DOHH2 (cell line): ENCODE data around the gene NSD2.

Source experiments
- H3F3A ChIP-seq: fragments of 200-600 bp; sonication (generic), shearing (Covaris generic); 2 replicates; pipeline ENCODE4 v1.6.0; 2016; ENCODE audit warnings: antibody characterized with exemption, mild to moderate bottlenecking; ENCODE audit not compliant: control insufficient read depth, insufficient read depth
- H3K27ac ChIP-seq: fragments of 200-600 bp; sonication (generic); 2 replicates; pipeline ENCODE4 v1.5.1; 2014; ENCODE audit warnings: low read depth, mild to moderate bottlenecking, low read length, moderate library complexity
- H3K27me3 ChIP-seq: fragments of 200-600 bp; sonication (generic); 2 replicates; pipeline ENCODE4 v1.6.1; 2014; ENCODE audit warnings: mild to moderate bottlenecking, low read length, mixed read lengths; ENCODE audit not compliant: control insufficient read depth
- H3K36me3 ChIP-seq: fragments of 200-600 bp; sonication (generic); 2 replicates; pipeline ENCODE4 v1.6.1; 2014; ENCODE audit warnings: mild to moderate bottlenecking, low read length, moderate library complexity, mixed read lengths; ENCODE audit not compliant: control insufficient read depth
- H3K4me1 ChIP-seq: fragments of 200-600 bp; sonication (generic); 2 replicates; pipeline ENCODE4 v1.6.1; 2014; ENCODE audit warnings: mild to moderate bottlenecking, low read length, mixed read lengths; ENCODE audit not compliant: control insufficient read depth
- H3K4me2 ChIP-seq: fragments of 200-600 bp; sonication (generic); 2 replicates; pipeline ENCODE4 v1.6.0; 2014; ENCODE audit warnings: mild to moderate bottlenecking, low read length, moderate library complexity
- H3K4me3 ChIP-seq: fragments of 200-600 bp; sonication (generic); 2 replicates; pipeline ENCODE4 v1.5.1; 2014; ENCODE audit warnings: mild to moderate bottlenecking, low read length, mixed read lengths
- H3K79me2 ChIP-seq: fragments of 200-600 bp; sonication (generic); 2 replicates; pipeline ENCODE4 v1.6.1; 2014; ENCODE audit warnings: mild to moderate bottlenecking, low read length, mixed read lengths; ENCODE audit not compliant: control insufficient read depth
- H3K9me2 ChIP-seq: fragments of 200-600 bp; sonication (generic); replicated peaks from 2 replicates; pipeline ENCODE4 v1.6.1; 2014; ENCODE audit warnings: mild to moderate bottlenecking, low read length, mixed read lengths; ENCODE audit not compliant: control insufficient read depth
- H3K9me3 ChIP-seq: fragments of 200-600 bp; sonication (generic); 2 replicates; pipeline ENCODE4 v1.6.1; 2014; ENCODE audit warnings: antibody characterized with exemption, low read length, mixed read lengths; ENCODE audit not compliant: control insufficient read depth, insufficient read depth
- H4K20me1 ChIP-seq: fragments of 200-600 bp; sonication (generic); 2 replicates; pipeline ENCODE4 v1.6.0; 2014; ENCODE audit warnings: low read depth, mild to moderate bottlenecking, antibody characterized with exemption, low read length, moderate library complexity; ENCODE audit not compliant: control insufficient read depth, insufficient read depth
- EZH2phosphoT487 ChIP-seq: fragments of 200-600 bp; sonication (generic); IDR thresholded peaks from 2 replicates; pipeline ENCODE4 v1.6.1; 2017; ENCODE audit warnings: borderline replicate concordance, mild to moderate bottlenecking, antibody characterized with exemption, low read length, moderate library complexity, mixed read lengths
- TF ChIP-seq, protein P1 (sequence below): fragments of 200-600 bp; sonication (generic); IDR thresholded peaks from one replicate; pipeline ENCODE4 v1.5.1; 2014; ENCODE audit warnings: antibody characterized with exemption, mild to moderate bottlenecking, low read depth, low read length; ENCODE audit not compliant: poor library complexity, severe bottlenecking

Gene NSD2

GRCh38 chr4:1943928-1944327, 72.7 kb downstream of the NSD2 start:
- Histone ChIP-seq H3K9me3 (no peaks in the 10 kb centered on the region), H3K4me1 (no peaks in the 10 kb centered on the region), H3F3A (no peaks in the 10 kb centered on the region), H3K27me3 (no peaks in the 10 kb centered on the region), H4K20me1 (peaks cover 10% of the 10 kb centered on the region; the same call in 1 of the 2 replicates), H3K79me2 (peaks cover 5% of the 10 kb centered on the region; the same call in 1 of the 2 replicates), H3K36me3 (peaks cover 94% of the 10 kb centered on the region), H3K4me3 (no peak overlapping the region), H3K4me2 (no peak overlapping the region), H3K27ac (no peak overlapping the region), H3K9me2 (no peaks in the 10 kb centered on the region)
- TF ChIP-seq EZH2phosphoT487, result no peak
- TF ChIP-seq, protein P1, sequence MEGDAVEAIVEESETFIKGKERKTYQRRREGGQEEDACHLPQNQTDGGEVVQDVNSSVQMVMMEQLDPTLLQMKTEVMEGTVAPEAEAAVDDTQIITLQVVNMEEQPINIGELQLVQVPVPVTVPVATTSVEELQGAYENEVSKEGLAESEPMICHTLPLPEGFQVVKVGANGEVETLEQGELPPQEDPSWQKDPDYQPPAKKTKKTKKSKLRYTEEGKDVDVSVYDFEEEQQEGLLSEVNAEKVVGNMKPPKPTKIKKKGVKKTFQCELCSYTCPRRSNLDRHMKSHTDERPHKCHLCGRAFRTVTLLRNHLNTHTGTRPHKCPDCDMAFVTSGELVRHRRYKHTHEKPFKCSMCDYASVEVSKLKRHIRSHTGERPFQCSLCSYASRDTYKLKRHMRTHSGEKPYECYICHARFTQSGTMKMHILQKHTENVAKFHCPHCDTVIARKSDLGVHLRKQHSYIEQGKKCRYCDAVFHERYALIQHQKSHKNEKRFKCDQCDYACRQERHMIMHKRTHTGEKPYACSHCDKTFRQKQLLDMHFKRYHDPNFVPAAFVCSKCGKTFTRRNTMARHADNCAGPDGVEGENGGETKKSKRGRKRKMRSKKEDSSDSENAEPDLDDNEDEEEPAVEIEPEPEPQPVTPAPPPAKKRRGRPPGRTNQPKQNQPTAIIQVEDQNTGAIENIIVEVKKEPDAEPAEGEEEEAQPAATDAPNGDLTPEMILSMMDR, result no peak

GRCh38 chr4:1945124-1945895, 74.1 kb downstream of the NSD2 start:
- TF ChIP-seq EZH2phosphoT487, result no peak
- TF ChIP-seq, protein P1, result no peak
- Histone ChIP-seq H3K79me2 (peaks cover 5% of the 10 kb centered on the region; the same call in 1 of the 2 replicates), H4K20me1 (peaks cover 10% of the 10 kb centered on the region; the same call in 1 of the 2 replicates)

DNA sequence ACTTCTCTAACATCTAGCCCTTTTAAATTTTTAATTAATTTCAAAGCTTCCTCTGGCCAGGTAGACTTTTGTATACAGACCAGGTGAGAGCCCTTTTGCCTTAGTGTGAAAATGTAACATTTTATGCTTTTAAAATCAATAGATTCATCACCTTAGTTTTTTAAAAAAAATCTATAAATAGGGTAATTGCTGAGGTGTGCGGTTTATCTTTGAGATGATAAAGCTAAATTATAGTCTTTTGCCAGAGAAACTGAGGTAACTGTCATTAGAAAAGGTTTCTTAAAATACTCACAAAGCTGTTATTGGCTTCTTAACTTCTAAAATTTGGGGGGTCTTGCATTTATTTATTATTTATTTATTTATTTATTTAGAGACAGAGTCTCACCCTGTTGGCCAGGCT, 74.7 kb downstream of the NSD2 start:
- no peaks in the 10 kb centered on the region for H3K4me1 ChIP-seq
- TF ChIP-seq, protein P1, result no peak
- no peak for TF ChIP-seq EZH2phosphoT487
- no peak overlapping the region for H3K4me2 ChIP-seq
- no peak overlapping the region for H3K4me3 ChIP-seq
- peaks cover 5% of the 10 kb centered on the region; the same call in 1 of the 2 replicates for H3K79me2 ChIP-seq
- H4K20me1 ChIP-seq, result peaks cover 10% of the 10 kb centered on the region; the same call in 1 of the 2 replicates
- H3K9me3 ChIP-seq, result no peaks in the 10 kb centered on the region
- peaks cover 91% of the 10 kb centered on the region for H3K36me3 ChIP-seq
- H3K9me2 ChIP-seq, result no peaks in the 10 kb centered on the region
- H3F3A ChIP-seq, result no peaks in the 10 kb centered on the region
- no peak overlapping the region for H3K27ac ChIP-seq
- H3K27me3 ChIP-seq, result no peaks in the 10 kb centered on the region

More at GRCh38 chr4:1945124-1945895, 74.1 kb downstream of the NSD2 start:
- no peak overlapping the region for H3K4me3 ChIP-seq
- no peaks in the 10 kb centered on the region for H3K27me3 ChIP-seq
- no peak overlapping the region for H3K27ac ChIP-seq
- H3K4me2 ChIP-seq, result no peak overlapping the region
- no peaks in the 10 kb centered on the region for H3K4me1 ChIP-seq
- no peaks in the 10 kb centered on the region for H3K9me3 ChIP-seq
- H3F3A ChIP-seq, result no peaks in the 10 kb centered on the region
- no peaks in the 10 kb centered on the region for H3K9me2 ChIP-seq
- H3K36me3 ChIP-seq, result peaks cover 91% of the 10 kb centered on the region
